HG03442 (cell line): ENCODE results near the gene RGPD6.
"Not testable (repeated sequence)": the region's sequence is repeated elsewhere in the genome, so short reads cannot be mapped to it uniquely, and the experiment has no call there.

Source experiments
- ATAC-seq: cut with Tn5 transposase; IDR thresholded peaks from one replicate; pipeline ENCODE4 v1.9.1; 2021; ENCODE audit warnings: mild to moderate bottlenecking, moderate library complexity; ENCODE audit not compliant: unreplicated experiment

Gene RGPD6

DNA sequence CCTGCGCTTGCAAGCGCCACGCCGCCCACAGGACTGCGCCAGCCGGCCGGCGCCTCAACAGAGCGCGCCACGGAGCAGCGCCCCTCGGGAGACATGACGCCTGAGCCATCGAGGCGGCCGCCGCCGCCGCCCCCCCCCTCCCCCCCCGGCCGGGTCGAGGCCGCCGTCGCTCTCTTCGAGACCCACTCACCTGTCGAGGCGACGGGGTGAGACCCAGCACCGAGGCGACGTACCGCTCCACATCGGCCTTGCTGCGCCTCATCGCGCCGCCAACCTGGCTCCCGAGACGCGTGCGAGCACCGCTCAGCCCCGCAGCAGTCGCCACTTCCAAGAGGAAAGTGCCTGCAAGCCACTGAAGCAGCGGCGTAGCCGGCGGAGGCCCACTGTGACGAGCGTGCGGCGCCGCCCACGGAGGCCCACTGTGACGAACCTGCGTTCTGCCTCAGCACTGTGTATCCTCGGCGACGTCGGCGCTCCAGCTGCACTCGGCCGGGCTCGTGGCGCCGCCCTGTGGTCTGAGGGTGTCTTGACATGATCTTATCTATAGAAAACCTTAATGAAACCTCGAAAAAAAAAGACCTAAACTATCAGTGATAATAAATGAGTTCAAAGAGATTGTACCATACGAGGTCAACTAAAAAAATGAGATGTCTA is at the start of gene RGPD6:
Gene RGPD6 (minus strand): TSS at position 460 of the 654 bp plus-strand sequence. CDS start 198 bp downstream, at position 262.
- peak; percentile 98 for ATAC-seq

DNA sequence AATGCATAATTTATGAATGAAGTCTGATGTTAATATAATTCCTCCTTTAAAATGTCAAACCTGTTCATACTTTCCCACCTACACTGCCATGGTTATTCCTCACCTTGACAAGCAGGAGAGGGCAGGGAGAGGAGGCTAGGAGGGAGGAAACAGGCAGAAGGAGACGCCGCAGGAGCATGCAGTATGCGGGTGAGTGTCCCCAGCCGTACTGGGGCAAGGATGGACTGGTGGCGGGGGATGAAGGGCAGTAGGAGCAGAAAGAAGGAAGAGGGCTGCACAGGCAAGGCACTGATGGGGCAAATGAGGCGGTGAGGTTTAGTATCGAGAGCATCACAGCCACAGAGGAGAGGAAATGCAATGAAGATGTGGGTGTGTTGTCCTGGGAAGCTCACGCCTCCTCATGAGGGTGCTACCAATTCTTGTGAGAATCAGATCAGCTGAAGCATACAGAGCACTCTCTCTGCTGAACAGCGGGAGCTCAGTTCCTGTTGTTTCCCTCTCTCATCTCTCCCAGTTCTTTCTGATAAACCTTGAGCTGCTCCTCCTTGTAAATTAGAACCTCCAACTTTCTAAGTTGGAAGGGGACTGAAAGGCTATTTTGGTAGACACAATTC is 42.4 kb upstream of the RGPD6 start:
- not testable (repeated sequence) for ATAC-seq

DNA sequence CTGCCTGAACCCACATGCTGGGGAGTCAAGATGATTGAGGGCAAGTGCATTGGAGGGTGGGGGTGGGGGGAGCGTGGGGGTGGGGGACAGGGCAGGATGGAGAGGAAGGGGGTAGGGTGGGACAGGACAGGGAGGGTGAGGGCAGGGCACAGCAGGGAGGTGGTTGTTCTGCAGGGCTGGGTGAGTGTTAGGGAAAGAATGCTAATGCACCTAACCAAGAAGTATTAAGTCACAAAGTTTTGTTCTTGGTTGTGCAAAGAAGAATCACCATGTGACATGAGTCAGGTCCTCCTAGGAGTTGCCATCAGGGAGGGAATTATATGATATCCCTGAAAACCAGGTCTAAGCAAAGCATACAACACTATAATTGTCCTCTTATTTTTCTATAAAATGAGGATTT is 36.9 kb upstream of the RGPD6 start:
- not testable (repeated sequence) for ATAC-seq

DNA sequence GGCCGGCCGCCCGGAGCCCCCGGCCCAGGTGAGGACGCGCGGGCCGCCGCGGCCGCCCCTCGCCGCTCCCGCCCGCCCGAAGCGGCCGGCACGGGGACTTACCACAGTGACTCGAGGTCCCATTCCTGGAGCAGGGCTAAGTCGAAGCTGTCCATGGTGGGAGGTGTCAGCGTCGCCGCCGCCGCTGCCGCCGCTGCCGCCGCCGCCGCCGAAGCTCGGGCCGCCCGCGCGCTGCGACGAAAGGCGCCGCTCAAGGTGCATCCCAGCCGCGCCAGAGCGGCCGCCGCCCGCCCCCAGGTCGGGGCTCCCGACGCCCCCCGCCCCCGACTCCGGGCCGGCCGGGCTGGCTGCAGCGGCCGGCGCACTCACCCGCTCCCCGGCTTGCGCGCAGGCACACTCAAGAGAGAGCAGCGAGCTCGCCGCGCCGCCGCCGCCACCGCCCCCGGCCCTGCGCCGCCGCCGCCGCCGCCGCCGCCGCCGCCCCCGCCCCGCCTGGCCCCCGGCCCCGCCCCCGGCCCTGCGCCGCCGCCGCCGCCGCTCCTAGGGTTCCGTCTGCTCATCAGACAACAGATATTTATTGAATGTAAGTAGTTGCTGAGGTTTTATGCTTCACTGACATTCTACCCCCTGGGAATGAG is 33.7 kb upstream of the RGPD6 start:
- ATAC-seq, result not testable (repeated sequence)

DNA sequence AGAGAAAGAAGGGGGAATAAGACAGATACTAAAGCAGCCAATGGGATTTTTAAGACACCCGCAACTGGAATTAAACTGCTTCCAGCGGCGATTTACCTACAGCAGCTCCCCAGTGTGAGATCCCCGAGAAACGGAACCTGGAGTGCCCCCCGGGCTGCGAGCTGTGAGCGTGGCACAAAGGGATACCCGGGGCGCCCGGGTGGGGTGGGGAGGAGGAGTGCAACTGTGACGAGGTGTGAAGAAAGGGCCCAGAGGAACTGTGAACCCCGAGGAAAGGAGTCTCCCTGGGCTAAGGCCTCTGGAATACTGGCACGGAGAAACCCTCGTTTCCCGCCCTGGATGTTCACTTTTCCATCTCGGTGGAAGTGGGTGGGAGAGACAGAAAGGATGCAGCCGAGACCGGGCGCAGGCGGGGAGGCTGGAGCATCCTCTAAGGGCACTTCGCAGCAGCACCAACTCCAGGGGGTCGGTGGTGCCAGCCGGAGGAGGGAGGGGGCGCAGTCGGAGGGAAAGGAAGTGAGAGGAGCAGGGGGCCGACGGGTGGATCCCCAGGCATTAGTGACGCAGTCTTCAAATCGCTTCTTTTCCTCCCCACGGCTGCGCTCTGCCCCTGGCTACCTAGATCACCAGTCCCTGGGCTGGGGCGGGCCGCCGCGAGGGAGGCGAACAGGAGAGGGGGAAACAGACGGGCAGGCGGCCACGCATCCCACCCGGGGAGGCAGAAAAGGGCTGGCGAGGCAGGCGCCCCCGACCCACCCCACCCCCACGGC is 33.0 kb upstream of the RGPD6 start:
- ATAC-seq, result not testable (repeated sequence)

DNA sequence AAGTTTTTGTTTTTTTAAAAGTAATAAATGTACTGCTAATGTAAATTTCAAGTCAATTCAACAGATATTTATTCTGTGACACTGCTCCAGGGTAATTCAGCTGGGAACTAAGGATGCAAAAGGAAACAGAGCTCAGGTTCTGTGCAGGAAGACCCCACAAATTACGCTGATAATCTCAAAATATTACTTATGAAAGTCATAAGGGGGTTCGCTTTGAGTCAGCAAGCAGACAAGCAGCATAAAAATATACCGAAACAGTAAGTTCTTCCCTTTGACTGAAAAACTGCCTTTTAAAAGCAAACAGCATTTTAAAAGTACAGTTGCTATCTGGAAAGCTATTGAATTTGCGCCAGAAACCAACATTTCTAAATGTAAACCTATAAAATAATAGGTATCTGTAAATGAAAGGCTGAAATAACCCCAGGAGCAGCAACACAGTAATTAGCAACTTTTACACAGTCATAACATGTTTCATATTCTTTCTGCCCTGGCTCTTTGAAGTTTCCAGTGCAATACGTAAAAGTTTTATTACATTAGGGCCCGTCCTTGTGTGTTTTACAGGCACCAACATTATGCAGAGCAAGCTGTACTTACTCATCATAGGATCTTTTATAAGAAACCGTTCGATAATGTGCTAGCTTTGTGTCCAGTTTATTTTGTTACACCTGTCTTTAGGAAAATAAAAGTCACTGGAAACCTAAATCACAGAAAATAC is 31.9 kb upstream of the RGPD6 start:
- ATAC-seq, result not testable (repeated sequence)

DNA sequence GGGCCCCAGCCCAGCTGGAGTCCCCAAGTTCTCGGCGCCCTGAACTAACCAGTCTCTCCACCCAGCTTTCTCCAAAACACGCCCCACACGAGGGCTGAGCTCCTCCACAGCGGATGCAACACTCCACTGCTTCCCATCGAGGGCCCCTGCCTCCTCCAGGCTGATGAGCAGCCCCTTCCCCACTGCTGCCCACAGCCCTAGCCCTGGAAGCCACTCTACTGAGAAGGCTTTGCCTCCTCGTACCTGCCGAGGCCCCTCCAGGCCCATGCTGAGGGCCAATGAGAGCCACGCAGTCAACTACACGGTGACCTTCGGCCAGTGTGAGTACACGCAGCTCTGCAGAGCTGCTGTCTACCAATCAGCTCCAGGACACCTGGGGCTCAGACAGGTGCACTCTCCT is 28.0 kb upstream of the RGPD6 start:
- ATAC-seq, result not testable (repeated sequence)

DNA sequence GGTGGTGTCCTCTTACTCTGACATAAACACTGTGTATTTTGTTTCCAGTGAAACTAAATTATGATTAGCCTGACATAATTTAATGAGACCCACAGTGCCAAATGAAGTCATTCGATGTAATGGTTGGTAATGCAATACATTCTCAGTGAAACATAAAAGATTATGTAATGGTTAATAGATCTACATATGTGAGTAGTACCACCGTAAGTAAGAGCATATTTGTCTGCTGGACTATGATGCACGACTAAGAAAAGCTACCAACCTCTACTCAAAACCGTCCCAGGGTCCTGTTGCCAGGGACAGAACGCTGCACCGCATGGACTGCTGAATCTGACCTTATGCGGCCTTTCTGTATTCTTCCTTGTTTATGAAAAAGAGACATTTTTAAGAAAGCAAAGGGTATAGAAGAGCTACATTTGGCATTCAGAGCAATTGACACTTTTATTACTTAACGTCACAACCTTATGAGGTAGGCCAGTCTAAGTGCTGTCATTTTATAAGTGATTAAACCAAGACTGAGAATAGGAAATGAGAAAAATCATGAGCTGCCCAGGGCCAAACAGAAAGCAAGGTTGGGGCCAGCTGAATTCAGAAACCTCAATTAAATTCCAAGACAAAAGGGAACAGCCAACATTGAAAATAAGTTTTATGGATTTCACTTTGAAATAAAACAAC is 27.0 kb upstream of the RGPD6 start:
- not testable (repeated sequence) for ATAC-seq

DNA sequence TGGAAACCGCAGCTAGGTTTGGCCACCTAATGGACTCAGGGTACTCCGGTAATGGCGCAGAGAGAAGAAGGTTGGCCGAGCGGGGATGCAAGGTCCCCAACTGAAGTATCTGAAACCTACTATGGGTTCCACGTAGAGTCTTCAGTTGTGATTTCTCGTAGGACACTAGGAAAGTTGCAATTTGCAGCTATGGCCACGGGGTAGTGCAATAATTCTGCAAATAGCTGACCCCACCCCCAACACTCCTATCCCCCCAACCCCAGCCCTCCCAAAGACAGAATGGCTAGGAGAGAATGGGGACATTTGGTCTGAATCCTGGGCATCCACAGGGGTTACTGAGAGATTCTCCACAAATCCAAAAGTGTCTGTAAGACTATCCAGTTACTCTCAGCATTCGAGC is 25.1 kb upstream of the RGPD6 start:
- ATAC-seq, result not testable (repeated sequence)

DNA sequence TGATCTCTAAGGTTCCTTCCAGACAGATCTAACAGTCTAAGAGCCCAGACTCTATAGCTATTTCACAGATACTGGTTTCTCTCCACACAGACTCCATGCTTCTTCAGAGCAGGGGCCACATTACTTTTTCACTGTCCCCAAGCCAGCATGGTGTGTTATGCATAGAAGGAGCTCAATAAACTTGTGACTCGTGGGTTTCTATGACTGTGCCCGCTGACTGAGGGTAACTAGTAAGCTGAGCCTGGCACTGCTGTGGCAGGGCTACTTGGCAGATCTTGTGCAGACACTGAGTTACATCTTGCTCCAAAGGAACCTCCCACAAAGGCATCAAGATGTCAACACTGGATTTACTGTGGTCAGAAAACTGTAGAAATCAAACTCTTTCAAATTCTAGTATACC is 15.0 kb upstream of the RGPD6 start:
- ATAC-seq, result not testable (repeated sequence)

DNA sequence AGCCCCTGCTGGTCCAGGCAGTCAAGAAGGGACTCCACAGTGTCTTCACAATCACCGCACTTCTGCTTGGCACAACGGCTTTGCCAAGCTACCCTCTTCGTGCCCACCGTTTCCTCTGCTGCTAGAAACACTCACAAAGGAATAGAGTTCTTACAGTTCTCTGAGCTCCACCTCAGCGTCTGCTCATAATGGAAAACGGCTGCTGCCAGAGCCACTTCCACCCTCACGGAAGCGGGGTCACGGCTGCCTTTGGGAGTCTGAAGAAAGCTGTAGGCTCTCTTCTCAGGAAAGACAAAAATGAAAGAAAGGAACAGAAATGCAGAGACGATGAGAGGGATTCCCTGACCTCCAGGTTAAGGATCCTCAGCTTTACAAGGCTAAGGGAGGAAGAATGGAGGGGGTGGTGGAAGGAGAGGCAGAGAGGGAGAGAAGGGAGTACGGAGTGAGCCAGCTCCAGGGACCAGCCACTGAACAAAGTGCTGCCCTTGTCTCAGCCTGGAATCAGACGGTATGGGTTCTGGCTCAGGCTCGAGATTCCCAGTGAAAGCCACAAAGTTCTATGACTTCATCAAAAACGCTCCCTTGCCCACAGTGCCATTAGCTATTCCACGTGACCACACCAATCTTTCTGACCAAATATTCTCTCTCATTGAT is 12.8 kb upstream of the RGPD6 start:
- ATAC-seq, result not testable (repeated sequence)

DNA sequence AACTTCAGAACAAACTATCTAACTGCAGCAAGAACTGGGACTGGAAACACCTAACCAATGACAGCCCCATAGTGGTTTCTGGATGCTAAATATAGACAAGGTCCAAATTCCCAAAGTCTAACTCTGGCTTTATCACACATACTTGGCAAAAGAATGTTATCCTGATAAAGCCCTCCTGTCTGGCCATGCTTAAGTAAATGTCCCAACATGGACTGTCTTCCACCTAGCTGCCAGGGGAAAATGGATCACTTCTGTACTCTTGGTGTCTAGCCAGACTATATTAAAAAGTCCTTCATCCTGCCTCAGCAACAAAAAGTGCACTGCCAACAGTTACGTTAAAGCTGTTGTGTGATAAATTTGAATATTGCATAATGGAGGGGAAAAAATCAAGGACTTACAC is 11.5 kb upstream of the RGPD6 start:
- ATAC-seq, result not testable (repeated sequence)

DNA sequence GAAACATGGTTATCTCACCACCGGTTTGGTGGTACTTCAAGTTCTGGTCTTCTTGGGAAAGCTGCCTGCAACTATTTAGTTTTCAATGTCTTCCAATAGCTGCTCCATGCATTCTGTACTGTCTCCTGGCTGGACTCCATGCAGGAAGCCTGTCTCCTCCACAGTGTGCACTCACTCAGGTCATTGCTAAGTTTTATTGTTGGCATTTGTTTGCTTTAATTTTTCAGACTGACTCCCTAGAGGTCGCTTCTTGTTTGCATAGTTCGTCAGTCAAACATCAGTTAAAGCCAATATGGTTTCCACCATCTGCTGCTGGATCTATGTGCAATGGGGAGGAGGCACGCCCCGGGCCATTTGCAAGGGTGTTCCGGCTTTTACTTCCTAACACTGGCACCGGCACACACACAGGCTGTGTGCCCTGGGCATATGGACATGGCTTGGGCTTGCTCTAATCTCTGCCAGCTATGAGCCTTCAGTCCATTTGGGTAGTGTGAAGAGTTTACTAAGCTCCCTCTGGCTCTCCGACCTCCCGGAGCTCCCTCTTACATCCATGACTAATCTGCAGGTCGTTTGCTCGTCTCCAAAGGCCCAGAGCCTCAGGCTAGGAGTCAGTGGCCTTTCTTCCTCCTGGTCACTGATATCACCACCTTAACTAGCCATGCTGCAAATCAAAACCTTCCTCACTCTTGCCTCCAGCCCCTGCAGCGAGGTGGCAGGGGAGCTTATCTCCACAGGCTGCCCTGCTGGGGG is 2.4 kb upstream of the RGPD6 start:
- not testable (repeated sequence) for ATAC-seq

DNA sequence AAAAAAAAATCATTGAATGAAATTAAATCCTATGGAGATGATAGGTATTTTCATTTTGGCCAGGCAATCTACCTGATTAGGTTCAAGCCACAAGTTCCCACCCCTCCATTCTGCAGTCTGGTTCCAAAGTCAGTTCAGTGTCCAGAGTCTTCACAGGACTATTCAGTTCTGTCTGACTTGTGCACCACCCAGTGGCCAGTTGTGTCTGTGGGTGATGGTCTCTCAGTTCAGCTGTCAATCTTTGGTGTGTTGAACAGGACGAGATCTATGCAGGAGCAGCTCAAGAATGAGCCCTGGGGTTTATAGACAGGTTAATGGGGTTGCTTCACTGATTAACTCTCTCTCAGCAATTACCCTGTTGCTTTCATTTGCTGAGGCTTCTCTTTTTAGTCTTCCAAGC is 1.4 kb upstream of the RGPD6 start:
- not testable (repeated sequence) for ATAC-seq

DNA sequence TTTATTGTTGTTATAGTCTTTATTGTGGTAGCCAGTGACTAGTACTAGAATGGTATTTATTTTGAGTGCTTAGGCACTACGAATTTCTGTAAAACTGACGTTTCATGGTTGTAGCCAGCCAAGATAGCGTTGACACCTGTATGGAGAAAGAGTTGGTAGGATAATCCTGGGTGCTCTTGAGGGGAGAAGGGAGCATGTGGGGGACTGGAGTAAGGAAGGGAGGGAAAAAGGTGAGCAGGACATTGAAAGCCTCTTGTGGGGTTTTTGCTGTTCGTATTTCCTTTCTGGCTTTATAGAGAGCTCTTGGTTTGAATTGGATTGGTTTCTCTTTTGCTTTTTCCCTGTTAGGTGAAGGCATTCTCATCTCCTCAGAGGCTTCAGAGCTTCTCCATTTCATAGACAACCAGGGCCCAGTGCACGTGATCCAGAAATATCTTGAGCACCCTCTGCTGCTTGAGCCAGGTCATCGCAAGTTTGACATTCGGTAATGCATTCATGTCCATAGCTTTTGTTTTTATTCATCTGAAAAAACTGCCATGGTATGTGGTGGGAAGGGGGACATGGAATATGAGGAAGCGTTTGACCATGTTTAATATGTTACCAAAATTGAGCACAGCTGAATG is 77.2 kb downstream of the RGPD6 start:
- peak; percentile 87 for ATAC-seq

DNA sequence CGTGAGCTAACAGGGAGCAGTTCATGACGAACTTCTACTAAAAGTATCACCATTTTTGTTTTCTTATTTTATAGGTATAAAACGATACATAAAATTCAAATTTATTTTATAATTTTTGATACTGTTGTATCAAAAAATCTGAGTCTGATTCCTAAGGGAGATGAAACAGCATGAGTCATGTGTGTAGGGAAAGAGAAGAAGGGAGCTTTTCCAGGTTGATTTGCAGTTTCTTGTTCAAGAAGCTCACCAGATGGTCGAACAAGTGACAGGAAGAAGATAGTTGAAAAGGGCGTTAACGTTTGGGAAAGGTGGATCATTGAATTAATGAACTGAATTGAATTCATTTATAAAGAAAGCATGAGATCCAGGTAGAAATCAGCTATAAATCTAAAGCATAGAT is 81.0 kb downstream of the RGPD6 start:
- ATAC-seq, result not testable (repeated sequence)

DNA sequence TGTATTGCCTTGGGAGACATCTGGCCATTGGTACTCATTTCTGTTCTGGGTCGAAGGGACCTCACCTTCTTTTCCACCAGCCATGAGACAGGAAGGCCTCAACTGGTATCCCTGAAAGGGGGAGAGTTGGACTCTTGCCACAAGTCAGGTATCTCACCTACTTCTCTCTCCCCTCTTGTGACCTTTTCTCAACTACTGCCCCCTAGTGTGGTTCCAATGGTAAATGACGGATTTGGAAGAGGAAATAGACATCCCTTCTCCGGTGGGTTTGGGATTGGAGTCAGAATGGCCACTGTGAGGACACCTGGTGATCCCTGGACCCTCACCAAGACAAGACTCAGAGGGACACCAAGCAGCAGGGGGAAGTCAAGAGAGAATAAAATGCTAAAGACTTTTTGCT is 82.5 kb downstream of the RGPD6 start:
- ATAC-seq, result not testable (repeated sequence)

DNA sequence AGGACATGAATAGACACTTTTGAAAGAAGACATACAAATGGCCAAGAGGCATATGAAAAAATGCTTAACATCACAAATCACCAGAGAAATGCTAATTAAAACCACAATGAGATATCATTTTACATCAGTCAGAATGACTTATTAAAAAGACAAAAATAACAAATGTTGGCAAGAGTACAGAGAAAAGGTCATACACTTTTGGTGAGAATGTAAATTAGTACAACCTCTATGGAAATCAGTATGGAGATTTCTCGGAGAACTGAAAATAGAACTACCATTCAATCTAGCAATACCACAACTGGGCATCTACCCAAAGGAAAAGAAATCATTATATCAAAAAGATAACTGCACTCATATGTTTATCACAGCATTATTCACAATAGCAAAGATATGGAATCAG is 88.0 kb downstream of the RGPD6 start:
- ATAC-seq, result not testable (repeated sequence)
